CD4-positive, alpha-beta memory T cell (primary cell): ENCODE measurements around the gene ALK. TPM values are rescaled to one million over a fixed set of nuclear protein-coding genes. Genes with fewer than 3 reads are reported as not detected.

ENCODE experiments used
- CTCF ChIA-PET: fragments of 350-600 bp; sonication (Branson Sonifier 250); formaldehyde crosslinking; loops from one replicate; lab custom pipeline; 2021; ENCODE audit warnings: inconsistent platforms; ENCODE audit not compliant: partially characterized antibody; lab: Charles Lee
- POLR2A ChIA-PET: fragments of 350-600 bp; sonication (Branson Sonifier 250); formaldehyde crosslinking; loops from one replicate; lab custom pipeline; 2021; ENCODE audit not compliant: partially characterized antibody; lab: Charles Lee
- DNase-seq, 5 donors: peaks; one replicate each; pipeline versions ENCODE4 v3.0.0 to v3.0.0-alpha.2; 2020 to 2022; ENCODE audit warnings: mixed read lengths in 1 of 5
- H3K27ac ChIP-seq: one replicate; pipeline ENCODE4 v1.7.0; 2013; ENCODE audit warnings: low read depth, low read length
- H3K27me3 ChIP-seq: 2 replicates; pipeline ENCODE4 v1.7.0; 2013; ENCODE audit warnings: mild to moderate bottlenecking, low read length, moderate library complexity; ENCODE audit not compliant: insufficient read depth
- H3K36me3 ChIP-seq: 2 replicates; pipeline ENCODE4 v1.7.0; 2013; ENCODE audit warnings: mild to moderate bottlenecking, low read length, moderate library complexity; ENCODE audit not compliant: insufficient read depth
- H3K4me1 ChIP-seq: 2 replicates; pipeline ENCODE4 v1.7.0; 2013; ENCODE audit warnings: mild to moderate bottlenecking, low read length, moderate library complexity; ENCODE audit not compliant: insufficient read depth
- H3K4me3 ChIP-seq, 2 donors: one replicate each; pipeline ENCODE4 v1.7.0; 2013; ENCODE audit warnings: low read length in 2 of 2, mild to moderate bottlenecking in 1 of 2
- H3K9me3 ChIP-seq, 2 donors: one replicate each; pipeline ENCODE4 v1.7.0; 2013; ENCODE audit warnings: low read length in 2 of 2, control low read depth in 1 of 2; ENCODE audit not compliant: control insufficient read depth in 1 of 2
- H3K27ac Mint-ChIP-seq, 7 donors: one replicate each; pipeline ENCODE4 v1.8.0; 2020 to 2021; ENCODE audit warnings: mixed read lengths in 7 of 7, mild to moderate bottlenecking in 6 of 7, inconsistent platforms in 3 of 7, moderate library complexity in 3 of 7
- H3K27me3 Mint-ChIP-seq, 2 donors: one replicate each; pipeline ENCODE4 v1.8.0; 2020 to 2021; ENCODE audit warnings: mixed read lengths in 2 of 2
- H3K36me3 Mint-ChIP-seq, 2 donors: one replicate each; pipeline ENCODE4 v1.8.0; 2020 to 2021; ENCODE audit warnings: mixed read lengths in 2 of 2, inconsistent platforms in 1 of 2, mild to moderate bottlenecking in 1 of 2
- H3K4me1 Mint-ChIP-seq, 4 donors: one replicate each; pipeline ENCODE4 v1.8.0; 2020 to 2021; ENCODE audit warnings: mixed read lengths in 4 of 4, mild to moderate bottlenecking in 1 of 4
- H3K4me3 Mint-ChIP-seq, 8 donors: one replicate each; pipeline ENCODE4 v1.8.0; 2020 to 2021; ENCODE audit warnings: mixed read lengths in 8 of 8, mild to moderate bottlenecking in 7 of 8, moderate library complexity in 6 of 8, inconsistent platforms in 3 of 8
- H3K9me3 Mint-ChIP-seq, 8 donors: one replicate each; pipeline ENCODE4 v1.8.0; 2020 to 2021; ENCODE audit warnings: mixed read lengths in 8 of 8, mild to moderate bottlenecking in 5 of 8, inconsistent platforms in 3 of 8, moderate library complexity in 1 of 8
- intact Hi-C: fragments of 100-400 bp; cut with micrococcal nuclease; formaldehyde crosslinking; loops from one replicate; pipeline ENCODE4 v1.15.1; 2023
- polyA plus RNA-seq, 2 donors: library from polyadenylated mRNA; unstranded; fragments of 300-500 nt; fragmentation: Illumina TruSeq; gene quantifications; one replicate each; pipeline ENCODE4 v1.2.3, GENCODE V29; 2021
- total RNA-seq, 2 experiments: library from RNA; stranded (reverse); gene quantifications; one replicate each; pipeline ENCODE4 v1.2.3, GENCODE V29; 2021

The ALK gene
- total and polyA plus RNA-seq, 4 experiments from 2014 or later = 0.07 TPM; not detected in 3

GRCh38 chr2:29726976-29727375 lies 194.4 kb downstream of the ALK start:
- ChIA-PET POLR2A (no interaction called here), CTCF (no interaction called here)
- H3K9me3 ChIP-seq = no peaks in the 10 kb centered on the region
- Mint-ChIP-seq H3K4me3 (no peak overlapping the region), H3K27ac (no peak overlapping the region), H3K36me3 (no peaks in the 10 kb centered on the region), H3K9me3 (peaks cover 0 to 5% (median 0%) of the 10 kb centered on the region in 8 donors), H3K27me3 (peaks cover 3 to 6% of the 10 kb centered on the region in 2 donors), H3K4me1 (peaks cover 0 to 3% (median 0%) of the 10 kb centered on the region in 4 donors)
- H3K27me3 ChIP-seq = no peaks in the 10 kb centered on the region
- H3K4me3 ChIP-seq = no peak overlapping the region
- intact Hi-C loops = no loop called here
- no peaks in the 10 kb centered on the region for H3K4me1 ChIP-seq
- DNase-seq = no peak
- no peaks in the 10 kb centered on the region for H3K36me3 ChIP-seq
- no peak overlapping the region for H3K27ac ChIP-seq

DNA sequence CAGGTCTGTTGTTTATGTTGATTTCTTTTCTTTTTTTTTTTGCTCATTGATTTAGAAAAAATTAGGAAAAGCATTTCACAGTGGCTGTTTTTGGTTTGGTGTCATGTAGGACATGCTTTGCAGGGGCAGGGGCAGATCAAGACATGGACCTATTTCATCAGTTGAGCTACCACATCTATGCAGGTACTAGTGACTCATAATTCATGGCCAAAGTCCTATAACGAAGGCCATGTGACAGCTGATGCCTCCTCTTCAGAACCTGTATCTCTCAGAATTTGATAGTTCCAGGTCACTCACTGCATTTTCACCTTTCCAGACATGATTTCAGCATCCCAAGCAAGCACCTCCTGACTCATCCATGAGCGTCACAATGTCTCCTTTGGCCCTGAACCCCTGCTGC lies 195.8 kb downstream of the ALK start:
- Histone ChIP-seq H3K4me1 (no peaks in the 10 kb centered on the region), H3K4me3 (no peak overlapping the region), H3K36me3 (no peaks in the 10 kb centered on the region), H3K9me3 (no peaks in the 10 kb centered on the region), H3K27me3 (no peaks in the 10 kb centered on the region), H3K27ac (no peak overlapping the region)
- CTCF ChIA-PET = no interaction called here
- Mint-ChIP-seq H3K27me3 (peaks cover 3 to 6% of the 10 kb centered on the region in 2 donors), H3K4me3 (no peak overlapping the region), H3K9me3 (peaks cover 0 to 5% (median 0%) of the 10 kb centered on the region in 8 donors), H3K27ac (no peak overlapping the region), H3K4me1 (peaks cover 0 to 3% (median 0%) of the 10 kb centered on the region in 4 donors), H3K36me3 (no peaks in the 10 kb centered on the region)
- DNase-seq = no peak
- intact Hi-C loops = no loop called here
- POLR2A ChIA-PET = no interaction called here

GRCh38 chr2:29724282-29724681 lies 197.1 kb downstream of the ALK start:
- Mint-ChIP-seq H3K9me3 (peaks cover 0 to 5% (median 0%) of the 10 kb centered on the region in 8 donors), H3K36me3 (no peaks in the 10 kb centered on the region), H3K4me1 (peaks cover 0 to 3% (median 0%) of the 10 kb centered on the region in 4 donors), H3K27me3 (peaks cover 3 to 5% of the 10 kb centered on the region in 2 donors), H3K4me3 (no peak overlapping the region), H3K27ac (no peak overlapping the region)
- CTCF ChIA-PET = no interaction called here
- H3K9me3 ChIP-seq = no peaks in the 10 kb centered on the region
- no peak overlapping the region for H3K4me3 ChIP-seq
- POLR2A ChIA-PET = no interaction called here
- no peak overlapping the region for H3K27ac ChIP-seq
- DNase-seq = no peak
- H3K27me3 ChIP-seq = no peaks in the 10 kb centered on the region
- H3K36me3 ChIP-seq = no peaks in the 10 kb centered on the region
- intact Hi-C loops = no loop called here
- H3K4me1 ChIP-seq = no peaks in the 10 kb centered on the region

DNA sequence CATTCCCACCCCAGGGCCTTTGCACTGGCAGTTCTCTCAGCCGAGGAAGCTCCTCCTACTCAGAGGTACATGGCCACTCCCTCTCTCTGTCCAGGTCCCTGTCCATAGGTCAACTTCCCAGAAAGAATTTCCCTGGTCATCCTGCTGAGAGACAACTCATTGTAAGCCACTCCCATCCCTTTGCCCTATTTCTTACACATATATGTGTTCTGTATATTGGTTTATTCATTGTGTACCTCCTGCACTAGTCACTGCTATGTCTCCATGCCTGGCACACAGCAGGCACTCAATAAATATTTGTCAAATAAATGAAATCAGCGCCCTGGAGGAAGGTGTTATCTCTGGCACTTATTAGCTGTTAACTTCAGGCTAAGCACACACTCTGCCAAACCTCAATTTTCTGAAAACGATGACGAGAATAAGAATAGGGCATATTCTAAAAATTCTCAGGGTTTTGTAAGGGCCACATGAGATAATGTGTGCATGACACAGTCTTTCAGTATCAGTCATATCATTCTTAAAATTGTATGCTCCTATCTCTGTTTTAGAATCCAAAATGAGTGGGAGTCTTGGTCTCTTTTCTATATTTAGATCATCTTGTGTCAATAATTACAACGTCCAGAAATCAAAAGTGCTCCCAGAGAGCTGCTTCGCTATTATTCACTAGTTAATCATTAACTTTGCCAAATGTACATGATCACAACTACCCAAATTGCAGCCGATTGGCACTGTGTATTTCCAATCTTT lies 198.0 kb downstream of the ALK start:
- peaks cover 0 to 5% (median 0%) of the 10 kb centered on the region in 8 donors for H3K9me3 Mint-ChIP-seq
- H3K9me3 ChIP-seq = no peaks in the 10 kb centered on the region
- no peaks in the 10 kb centered on the region for H3K4me1 Mint-ChIP-seq
- H3K4me1 ChIP-seq = no peaks in the 10 kb centered on the region
- H3K27ac ChIP-seq = no peak overlapping the region
- intact Hi-C loops = no loop called here
- H3K4me3 ChIP-seq = no peak overlapping the region
- no peak overlapping the region for H3K4me3 Mint-ChIP-seq
- peaks cover 3% of the 10 kb centered on the region in 2 donors for H3K27me3 Mint-ChIP-seq
- no peaks in the 10 kb centered on the region for H3K36me3 ChIP-seq
- DNase-seq = no peak
- no peaks in the 10 kb centered on the region for H3K27me3 ChIP-seq
- H3K36me3 Mint-ChIP-seq = no peaks in the 10 kb centered on the region
- POLR2A ChIA-PET = no interaction called here
- CTCF ChIA-PET = no interaction called here
- no peak overlapping the region for H3K27ac Mint-ChIP-seq

DNA sequence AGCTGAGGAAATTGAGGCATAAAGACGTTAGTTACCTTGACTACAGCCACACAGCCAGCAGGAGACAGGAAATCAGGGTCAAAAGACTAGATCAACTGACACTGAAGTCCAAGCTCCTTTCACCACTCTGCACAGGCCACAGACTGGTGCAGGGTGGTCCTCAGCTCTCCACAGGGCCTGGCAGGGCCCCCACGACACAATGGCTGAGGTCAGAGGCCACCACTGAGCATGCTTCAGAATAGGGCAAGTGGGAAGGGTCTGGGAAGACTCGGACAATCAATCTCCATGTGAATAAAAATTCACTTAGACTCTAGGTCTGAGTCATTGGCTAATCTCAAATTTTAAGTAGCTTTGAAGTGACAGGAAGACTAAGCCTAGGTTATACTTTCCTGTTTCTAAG lies 201.7 kb downstream of the ALK start:
- H3K9me3 ChIP-seq = no peaks in the 10 kb centered on the region
- Mint-ChIP-seq H3K4me3 (no peak overlapping the region), H3K27me3 (peaks cover 3 to 5% of the 10 kb centered on the region in 2 donors), H3K27ac (no peak overlapping the region), H3K9me3 (peaks cover 0 to 5% (median 0%) of the 10 kb centered on the region in 8 donors), H3K36me3 (no peaks in the 10 kb centered on the region), H3K4me1 (no peaks in the 10 kb centered on the region)
- intact Hi-C loops = no loop called here
- CTCF ChIA-PET = no interaction called here
- DNase-seq = no peak
- no peaks in the 10 kb centered on the region for H3K4me1 ChIP-seq
- POLR2A ChIA-PET = no interaction called here
- no peak overlapping the region for H3K4me3 ChIP-seq
- H3K27me3 ChIP-seq = no peaks in the 10 kb centered on the region
- no peaks in the 10 kb centered on the region for H3K36me3 ChIP-seq
- no peak overlapping the region for H3K27ac ChIP-seq

- no peak for DNase-seq
- no peaks in the 10 kb centered on the region for H3K4me1 Mint-ChIP-seq
- H3K27me3 Mint-ChIP-seq = peaks cover 3 to 5% of the 10 kb centered on the region in 2 donors
- peaks cover 0 to 5% (median 0%) of the 10 kb centered on the region in 8 donors for H3K9me3 Mint-ChIP-seq
- H3K36me3 Mint-ChIP-seq = no peaks in the 10 kb centered on the region
- Histone ChIP-seq H3K36me3 (no peaks in the 10 kb centered on the region), H3K27me3 (no peaks in the 10 kb centered on the region), H3K4me3 (no peak overlapping the region), H3K27ac (no peak overlapping the region), H3K4me1 (no peaks in the 10 kb centered on the region), H3K9me3 (no peaks in the 10 kb centered on the region)
- CTCF ChIA-PET = no interaction called here
- H3K27ac Mint-ChIP-seq = no peak overlapping the region
- intact Hi-C loops = no loop called here
- no peak overlapping the region for H3K4me3 Mint-ChIP-seq
- POLR2A ChIA-PET = no interaction called here
These were observed 203.2 kb downstream of the ALK start for GRCh38 chr2:29718076-29718686.

DNA sequence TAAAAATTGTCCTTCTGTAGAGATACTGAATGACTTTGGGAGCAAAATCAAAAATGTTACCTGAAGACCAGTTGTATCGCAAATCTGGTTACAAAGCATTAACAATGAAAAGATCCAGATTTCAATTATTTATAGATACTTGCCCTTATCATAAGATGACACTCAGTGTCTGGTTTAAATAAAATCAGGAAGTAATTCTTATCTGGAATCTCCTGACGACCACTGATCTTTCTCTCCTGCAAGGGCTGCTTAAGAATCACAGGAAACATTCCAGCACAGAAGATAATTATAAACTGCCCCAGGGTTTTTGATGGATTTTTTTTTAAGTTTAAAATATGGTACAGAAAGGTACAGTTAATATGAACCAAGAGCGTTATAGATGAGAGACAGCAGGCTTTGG lies 205.7 kb downstream of the ALK start:
- peaks cover 4 to 7% of the 10 kb centered on the region in 2 donors for H3K27me3 Mint-ChIP-seq
- H3K36me3 Mint-ChIP-seq = no peaks in the 10 kb centered on the region
- H3K9me3 Mint-ChIP-seq = peaks cover 0 to 3% (median 0%) of the 10 kb centered on the region in 8 donors
- Histone ChIP-seq H3K9me3 (no peaks in the 10 kb centered on the region), H3K36me3 (no peaks in the 10 kb centered on the region), H3K4me3 (no peak overlapping the region), H3K4me1 (no peaks in the 10 kb centered on the region), H3K27ac (no peak overlapping the region), H3K27me3 (no peaks in the 10 kb centered on the region)
- H3K4me3 Mint-ChIP-seq = no peak overlapping the region
- no peak overlapping the region for H3K27ac Mint-ChIP-seq
- H3K4me1 Mint-ChIP-seq = no peaks in the 10 kb centered on the region
- no peak for DNase-seq
- CTCF ChIA-PET = no interaction called here
- POLR2A ChIA-PET = no interaction called here
- intact Hi-C loops = no loop called here
